Measurements from ENCODE around the gene NFKBIE.

Gene NFKBIE

GRCh38 chr6:44227148-44227793 lies 38.1 kb downstream of the NFKBIE start:
- no peak for DNase-seq (ENCODE audit: low read depth in 1 of 2, low spot score in 1 of 2)

GRCh38 chr6:44226368-44227147 lies 38.8 kb downstream of the NFKBIE start:
- no peak for DNase-seq (ENCODE audit: low read depth in 1 of 2, low spot score in 1 of 2)

- DNase-seq (ENCODE audit: low read depth in 1 of 2, low spot score in 1 of 2) = no peak
Measured at GRCh38 chr6:44225579-44226325, 39.6 kb downstream of the NFKBIE start.

GRCh38 chr6:44224965-44225305 lies 40.4 kb downstream of the NFKBIE start:
- DNase-seq (ENCODE audit: low read depth in 1 of 2, low spot score in 1 of 2) = no peak

- no peak for DNase-seq (ENCODE audit: low read depth in 1 of 2, low spot score in 1 of 2)
Measured at GRCh38 chr6:44224029-44224964, 41.1 kb downstream of the NFKBIE start.

- DNase-seq (ENCODE audit: low read depth in 1 of 2, low spot score in 1 of 2) = peak; percentile 63 to 73
Measured at GRCh38 chr6:44223319-44224028, 41.9 kb downstream of the NFKBIE start, which contains the start of gene SLC29A1. TSS of gene SLC29A1 (plus strand) at chr6:44223595. CDS start at chr6:44227314, 3,719 bp downstream.

GRCh38 chr6:44222486-44223318 lies 42.6 kb downstream of the NFKBIE start:
- DNase-seq (ENCODE audit: low read depth in 1 of 2, low spot score in 1 of 2) = no peak

GRCh38 chr6:44221961-44222335 lies 43.4 kb downstream of the NFKBIE start:
- DNase-seq (ENCODE audit: low read depth in 1 of 2, low spot score in 1 of 2) = no peak

- DNase-seq (ENCODE audit: low read depth in 1 of 2, low spot score in 1 of 2) = peak; percentile 47 to 55
Measured at GRCh38 chr6:44221291-44221960, 43.9 kb downstream of the NFKBIE start.

GRCh38 chr6:44220913-44221290 lies 44.4 kb downstream of the NFKBIE start:
- DNase-seq (ENCODE audit: low read depth in 1 of 2, low spot score in 1 of 2) = no peak

GRCh38 chr6:44219815-44220784 lies 45.3 kb downstream of the NFKBIE start:
- DNase-seq (ENCODE audit: low read depth in 1 of 2, low spot score in 1 of 2) = no peak

GRCh38 chr6:44219053-44219814 lies 46.1 kb downstream of the NFKBIE start:
- DNase-seq (ENCODE audit: low read depth in 1 of 2, low spot score in 1 of 2) = no peak

GRCh38 chr6:44217332-44218143 lies 47.8 kb downstream of the NFKBIE start:
- no peak for DNase-seq (ENCODE audit: low read depth in 1 of 2, low spot score in 1 of 2)

GRCh38 chr6:44216677-44217331 lies 48.5 kb downstream of the NFKBIE start, which contains the start of gene MYMX:
TSS of gene MYMX (plus strand) at chr6:44216926. CDS start at chr6:44217472, 546 bp downstream.
- DNase-seq (ENCODE audit: low read depth in 1 of 2, low spot score in 1 of 2) = no peak

- no peak for DNase-seq (ENCODE audit: low read depth in 1 of 2, low spot score in 1 of 2)
Measured at GRCh38 chr6:44214307-44214706, 51.0 kb downstream of the NFKBIE start.

Data from activated T-helper 1 cell treated with anti-CD3 and anti-CD28 coated beads, Interleukin-2, amount 50 U/mL, for 16 hours (primary cell).